Ovary (tissue), 9 donors: ENCODE results near the gene SAMD4A. TPM values are rescaled to one million over a fixed set of nuclear protein-coding genes. Genes with fewer than 3 reads are reported as not detected.

ENCODE experiments used
- DNase-seq, 5 donors: peaks; one replicate each; pipeline ENCODE4 v3.0.0-alpha.2; 2019 to 2020
- H3K27ac ChIP-seq, 2 donors: fragments of 200-600 bp; one replicate each; pipeline versions ENCODE4 v1.5.1 to v1.8.0; 2019 to 2022
- H3K27me3 ChIP-seq: fragments of 200-600 bp; one replicate; pipeline ENCODE4 v1.8.0; 2022
- H3K36me3 ChIP-seq: fragments of 200-600 bp; sonication (generic); one replicate; pipeline ENCODE4 v1.5.1; 2019
- H3K4me1 ChIP-seq: one replicate; pipeline ENCODE4 v1.8.1; 2013; ENCODE audit warnings: mild to moderate bottlenecking, moderate library complexity; ENCODE audit not compliant: insufficient read depth
- H3K4me3 ChIP-seq: fragments of 200-600 bp; sonication (generic); one replicate; pipeline ENCODE4 v1.5.1; 2017
- H3K9me3 ChIP-seq, 2 donors: fragments of 200-600 bp in 1 of 2; sonication (generic) in 1 of 2; one replicate each; pipeline versions ENCODE4 v1.5.1 to v1.8.1; 2013 to 2019; ENCODE audit warnings: mild to moderate bottlenecking in 1 of 2, moderate library complexity in 1 of 2
- EP300 ChIP-seq: sonication (generic); formaldehyde crosslinking; IDR thresholded peaks from one replicate; pipeline ENCODE4 v1.6.1; 2017; ENCODE audit warnings: antibody characterized with exemption
- POLR2A ChIP-seq: fragments of 450-650 bp; IDR thresholded peaks from one replicate; pipeline ENCODE4 v1.6.1; 2017; ENCODE audit warnings: antibody characterized with exemption, mild to moderate bottlenecking, moderate library complexity
- WGBS, 3 donors: extraction: QIAGEN DNeasy Blood & Tissue Kit in 1 of 3; methylation state at CpG; one replicate each; pipeline versions ENCODE4 v1.1.5 to v1.1.7; 2013 to 2017; 5-methylcytosine and 5-hydroxymethylcytosine counted together
- intact Hi-C, 4 donors: fragments of 100-400 bp; cut with DNase I; formaldehyde crosslinking; loops; one replicate each; pipeline versions ENCODE4 v1.11.0 to v1.15.1; 2022 to 2023
- polyA plus RNA-seq, 2 donors: library from polyadenylated mRNA; stranded (reverse); fragments of 200-250 nt in 1 of 2; fragments of 350-450 nt in 1 of 2; fragmentation: Illumina TruSeq in 1 of 2; extraction: RNeasy Lipid Tissue Mini Kit (QIAGEN cat#74804) in 1 of 2; gene quantifications; one replicate each; pipeline ENCODE4 v1.2.3, GENCODE V29; 2013 to 2014
- total RNA-seq, 7 donors: library from RNA; depleted of rRNA in 2 of 7; stranded (reverse); fragments of >200 nt in 2 of 7; fragmentation: NEBNext Ultra II Directional in 3 of 7; extraction: Animal tissue kit (Norgen Biotek cat#: 25700) in 3 of 7; gene quantifications; one replicate each; pipeline versions ENCODE4 v1.1.0 to v1.2.4, GENCODE V29; 2016 to 2023
- TF ChIP-seq, protein P1 (sequence below), 3 donors: fragments of 450-650 bp in 2 of 3; fragments of 200-600 bp in 1 of 3; IDR thresholded peaks; one replicate each; pipeline versions ENCODE4 v1.5.1 to v1.8.0; 2016 to 2022; ENCODE audit warnings: antibody characterized with exemption in 3 of 3, mild to moderate bottlenecking in 1 of 3
- donor health status: DM: no; HTN: no; CAD: no; lungs with moderate emphysema.
- donor health status: DM: no; HTN: no; CAD: no.
- donor health status: Bipolar disorder and iron deficiency.
- donor health status: DM: yes; HTN: yes; CAD: no.
- donor health status: DM: no; HTN: no; CAD: no.
- donor health status: DM: yes; HTN: yes; CAD: no.

The SAMD4A gene
- total and polyA plus RNA-seq, 9 donors, result 2.3 to 22.4 (median 7.3) TPM

DNA sequence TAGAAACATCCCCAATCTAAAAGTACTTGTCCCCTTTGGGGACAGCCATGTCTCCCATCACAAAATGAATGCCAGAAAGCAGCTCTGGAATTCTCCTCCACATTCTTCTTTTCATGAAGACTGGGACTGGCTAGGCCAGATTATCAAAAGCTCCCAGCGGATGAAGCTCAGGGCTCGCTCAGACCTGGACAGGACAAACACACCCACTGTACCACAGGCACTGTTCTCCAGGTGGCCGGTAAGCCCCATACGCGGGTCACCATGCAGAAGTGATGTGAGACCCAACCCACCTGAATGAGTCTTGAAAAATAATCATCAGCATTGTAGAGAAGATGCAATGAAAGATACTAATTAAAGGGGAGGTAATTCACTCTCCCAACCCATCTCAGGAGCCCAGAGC, 250.6 kb downstream of the SAMD4A start:
- Histone ChIP-seq H3K27ac (no peak overlapping the region), H3K4me3 (no peak overlapping the region), H3K4me1 (no peaks in the 10 kb centered on the region), H3K27me3 (no peaks in the 10 kb centered on the region), H3K36me3 (no peaks in the 10 kb centered on the region), H3K9me3 (no peaks in the 10 kb centered on the region)
- DNase-seq, result no peak
- intact Hi-C loops, result no loop called here
- WGBS, 3 donors, result 90 to 97% (median 92%) methylated on average over 5 of the region's 5 CpGs
- TF ChIP-seq POLR2A, result no peak
- TF ChIP-seq, protein P1, sequence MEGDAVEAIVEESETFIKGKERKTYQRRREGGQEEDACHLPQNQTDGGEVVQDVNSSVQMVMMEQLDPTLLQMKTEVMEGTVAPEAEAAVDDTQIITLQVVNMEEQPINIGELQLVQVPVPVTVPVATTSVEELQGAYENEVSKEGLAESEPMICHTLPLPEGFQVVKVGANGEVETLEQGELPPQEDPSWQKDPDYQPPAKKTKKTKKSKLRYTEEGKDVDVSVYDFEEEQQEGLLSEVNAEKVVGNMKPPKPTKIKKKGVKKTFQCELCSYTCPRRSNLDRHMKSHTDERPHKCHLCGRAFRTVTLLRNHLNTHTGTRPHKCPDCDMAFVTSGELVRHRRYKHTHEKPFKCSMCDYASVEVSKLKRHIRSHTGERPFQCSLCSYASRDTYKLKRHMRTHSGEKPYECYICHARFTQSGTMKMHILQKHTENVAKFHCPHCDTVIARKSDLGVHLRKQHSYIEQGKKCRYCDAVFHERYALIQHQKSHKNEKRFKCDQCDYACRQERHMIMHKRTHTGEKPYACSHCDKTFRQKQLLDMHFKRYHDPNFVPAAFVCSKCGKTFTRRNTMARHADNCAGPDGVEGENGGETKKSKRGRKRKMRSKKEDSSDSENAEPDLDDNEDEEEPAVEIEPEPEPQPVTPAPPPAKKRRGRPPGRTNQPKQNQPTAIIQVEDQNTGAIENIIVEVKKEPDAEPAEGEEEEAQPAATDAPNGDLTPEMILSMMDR (IDR thresholded peaks at IDR 0.05), result no peak
- no peak for TF ChIP-seq EP300

DNA sequence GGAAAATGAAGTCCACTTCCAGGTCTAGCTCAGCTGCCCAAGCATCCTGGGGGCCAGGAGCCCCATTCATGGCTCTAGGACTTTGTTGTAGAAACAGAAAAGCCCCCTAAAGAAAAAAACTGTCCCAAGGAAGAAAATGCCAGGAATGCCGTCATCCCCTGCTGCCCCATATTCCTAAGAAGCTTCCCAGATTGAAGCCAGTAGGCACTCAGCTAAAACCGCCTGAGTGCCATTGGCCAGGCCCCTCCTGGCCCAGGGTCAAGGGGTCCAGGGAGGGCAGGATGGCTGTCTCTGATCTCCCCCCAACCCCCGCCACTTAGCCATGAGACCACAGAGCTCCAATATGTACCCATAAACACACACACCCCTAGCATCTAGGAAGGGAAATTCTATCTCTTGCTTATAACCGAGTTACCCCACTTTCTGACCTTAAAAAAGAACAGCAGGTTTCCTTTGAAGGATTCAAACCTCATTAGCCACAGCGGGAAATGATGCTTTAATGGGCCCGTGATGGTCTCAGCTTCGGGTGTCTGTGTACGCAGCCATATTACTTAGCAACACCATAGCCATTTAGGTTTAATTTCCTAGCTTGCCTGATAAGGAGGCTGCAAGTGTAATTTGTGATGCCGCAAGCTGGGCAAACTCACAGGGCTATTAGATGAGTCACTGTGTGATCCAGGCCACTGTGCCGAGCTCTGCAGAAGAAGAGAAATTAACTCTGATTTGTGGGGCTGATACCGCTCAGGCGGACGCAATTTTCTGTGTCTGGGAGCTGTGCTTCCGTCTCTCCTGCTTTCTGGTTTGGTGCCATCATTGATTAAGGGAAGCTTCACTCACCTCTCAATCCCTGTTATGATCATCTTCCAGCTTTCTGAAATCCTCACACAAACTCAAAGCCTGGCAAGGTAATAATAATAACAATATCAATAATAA, 251.5 kb downstream of the SAMD4A start:
- WGBS, 3 donors, result 42 to 53% (median 43%) methylated on average over 14 of the region's 14 CpGs
- Histone ChIP-seq H3K4me1 (no peaks in the 10 kb centered on the region), H3K9me3 (no peaks in the 10 kb centered on the region), H3K27ac (no peak overlapping the region), H3K4me3 (no peak overlapping the region), H3K27me3 (no peaks in the 10 kb centered on the region), H3K36me3 (no peaks in the 10 kb centered on the region)
- intact Hi-C loops, result no loop called here
- no peak for DNase-seq
- TF ChIP-seq, protein P1 (IDR thresholded peaks at IDR 0.05), result no peak
- no peak for TF ChIP-seq POLR2A
- no peak for TF ChIP-seq EP300

DNA sequence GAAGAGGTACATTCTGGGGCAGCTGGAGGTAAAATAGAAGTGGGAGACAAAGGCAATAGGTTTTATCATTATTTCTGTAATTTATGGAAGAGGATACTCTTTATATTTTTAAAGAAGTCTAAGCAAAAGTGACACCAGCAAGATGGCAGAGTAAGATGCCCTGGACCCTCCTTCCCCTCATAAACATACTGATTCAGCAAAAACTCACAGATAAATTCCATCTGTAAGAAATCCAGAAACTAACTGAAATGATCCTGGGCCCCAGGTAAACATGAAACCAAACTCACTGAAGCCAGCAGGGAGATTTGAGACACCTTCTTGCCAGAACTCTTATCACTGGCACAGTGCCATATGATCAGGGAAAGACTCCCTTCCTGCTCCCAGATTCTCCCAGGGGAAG, 255.8 kb downstream of the SAMD4A start:
- intact Hi-C loops, result no loop called here
- TF ChIP-seq EP300, result no peak
- TF ChIP-seq, protein P1 (IDR thresholded peaks at IDR 0.05), result no peak
- TF ChIP-seq POLR2A, result no peak
- no peak overlapping the region for H3K27ac ChIP-seq
- no peak overlapping the region for H3K4me3 ChIP-seq
- no peaks in the 10 kb centered on the region for H3K36me3 ChIP-seq
- no peaks in the 10 kb centered on the region for H3K9me3 ChIP-seq
- DNase-seq, result no peak
- H3K4me1 ChIP-seq, result no peaks in the 10 kb centered on the region
- no peaks in the 10 kb centered on the region for H3K27me3 ChIP-seq

DNA sequence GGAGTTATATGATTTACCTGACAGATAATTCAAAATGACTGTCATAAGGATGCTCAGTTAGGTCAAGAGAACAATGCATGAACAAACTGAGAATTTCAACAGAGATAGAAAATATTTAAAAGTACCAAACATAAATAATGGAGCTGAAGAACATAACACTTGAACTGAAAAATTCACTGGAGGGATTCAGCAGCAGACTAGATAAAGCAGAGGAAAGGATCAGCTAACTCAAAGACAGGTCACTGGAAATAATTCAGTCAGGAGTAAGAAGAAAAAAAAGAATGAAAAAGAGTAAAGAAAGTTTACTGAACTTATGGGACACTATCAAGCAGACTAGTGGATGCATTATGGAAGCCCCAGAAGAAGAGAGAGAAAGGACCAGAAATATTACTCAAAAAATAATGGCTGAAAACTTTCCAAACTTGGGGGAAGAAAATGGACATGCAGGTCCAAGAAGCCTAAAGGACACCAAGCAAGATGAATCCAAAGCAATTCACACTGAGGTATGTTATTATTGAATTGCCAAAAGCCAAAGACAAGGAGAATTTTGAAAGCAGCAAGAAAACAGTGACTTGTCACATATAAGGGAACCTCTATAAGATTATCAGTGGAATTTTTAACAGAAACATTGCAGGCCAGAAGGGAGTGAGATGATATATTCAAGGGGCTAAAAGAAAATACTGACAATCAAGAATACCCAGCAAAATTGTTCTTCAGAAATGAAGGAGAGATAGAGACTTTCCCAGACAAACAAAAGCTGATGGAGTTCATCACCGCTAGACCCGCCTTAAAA, 257.0 kb downstream of the SAMD4A start:
- intact Hi-C loops, result no loop called here
- no peaks in the 10 kb centered on the region for H3K36me3 ChIP-seq
- H3K27me3 ChIP-seq, result no peaks in the 10 kb centered on the region
- no peaks in the 10 kb centered on the region for H3K9me3 ChIP-seq
- DNase-seq, result no peak
- TF ChIP-seq, protein P1 (IDR thresholded peaks at IDR 0.05), result no peak
- TF ChIP-seq POLR2A (no peak), EP300 (no peak)
- H3K4me3 ChIP-seq, result no peak overlapping the region
- H3K27ac ChIP-seq, result no peak overlapping the region
- 93 to 96% (median 95%) methylated on average over 2 of the region's 2 CpGs for WGBS, 3 donors
- no peaks in the 10 kb centered on the region for H3K4me1 ChIP-seq
